KMS-11 (cell line): ENCODE data around the gene GPI.

Experiments
- H2AFZ ChIP-seq: fragments of 200-600 bp; sonication (generic); 2 replicates; pipeline ENCODE4 v1.6.1; 2016; ENCODE audit warnings: antibody characterized with exemption, mixed run types, low read depth
- H3K27ac ChIP-seq: fragments of 200-600 bp; sonication (generic); 2 replicates; pipeline ENCODE4 v1.6.1; 2016; ENCODE audit warnings: mild to moderate bottlenecking, mixed run types
- H3K27me3 ChIP-seq: fragments of 200-600 bp; sonication (generic); 2 replicates; pipeline ENCODE4 v1.6.1; 2017; ENCODE audit warnings: mild to moderate bottlenecking, low read depth, mixed run types, moderate library complexity; ENCODE audit not compliant: insufficient read depth
- H3K36me3 ChIP-seq: fragments of 200-600 bp; sonication (generic); 2 replicates; pipeline ENCODE4 v1.6.1; 2017; ENCODE audit warnings: mild to moderate bottlenecking, mixed run types; ENCODE audit not compliant: insufficient read depth
- H3K4me1 ChIP-seq: fragments of 200-600 bp; sonication (generic); 2 replicates; pipeline ENCODE4 v1.6.1; 2016; ENCODE audit warnings: mild to moderate bottlenecking, low read depth, mixed run types; ENCODE audit not compliant: poor library complexity, severe bottlenecking
- H3K4me2 ChIP-seq: fragments of 200-600 bp; sonication (generic); 2 replicates; pipeline ENCODE4 v1.7.0; 2016; ENCODE audit warnings: mild to moderate bottlenecking, mixed run types
- H3K4me3 ChIP-seq: fragments of 200-600 bp; sonication (generic); IDR thresholded peaks from 2 replicates; pipeline ENCODE4 v1.6.1; 2017; ENCODE audit warnings: low read depth, low read length, mixed read lengths; ENCODE audit not compliant: insufficient read depth
- H3K79me2 ChIP-seq: fragments of 200-600 bp; sonication (generic); 2 replicates; pipeline ENCODE4 v1.6.1; 2016; ENCODE audit warnings: low read depth, mixed run types; ENCODE audit not compliant: insufficient read depth
- H3K9ac ChIP-seq: fragments of 200-600 bp; sonication (generic); 2 replicates; pipeline ENCODE4 v1.6.1; 2016; ENCODE audit warnings: mild to moderate bottlenecking, mixed run types
- H4K20me1 ChIP-seq: fragments of 200-600 bp; sonication (generic); 2 replicates; pipeline ENCODE4 v1.6.1; 2016; ENCODE audit warnings: mild to moderate bottlenecking, mixed run types; ENCODE audit not compliant: insufficient read depth
- TF ChIP-seq, protein P1 (sequence below): fragments of 200-600 bp; sonication (generic); conservative IDR thresholded peaks from 2 replicates; pipeline ENCODE4 v1.6.1; 2017; ENCODE audit warnings: low read depth, mild to moderate bottlenecking, antibody characterized with exemption, low read length, moderate library complexity, mixed read lengths

GPI gene

GRCh38 chr19:34448191-34448590 lies 83.2 kb downstream of the GPI start:
- H3K4me3 ChIP-seq = no peak overlapping the region
- H3K27me3 ChIP-seq = no peaks in the 10 kb centered on the region
- no peaks in the 10 kb centered on the region; the same call in 1 of the 2 replicates for H3K79me2 ChIP-seq
- H3K36me3 ChIP-seq = peaks cover 19% of the 10 kb centered on the region; the same call in 1 of the 2 replicates
- H3K4me2 ChIP-seq = no peak overlapping the region
- no peak overlapping the region for H3K9ac ChIP-seq
- TF ChIP-seq, protein P1, sequence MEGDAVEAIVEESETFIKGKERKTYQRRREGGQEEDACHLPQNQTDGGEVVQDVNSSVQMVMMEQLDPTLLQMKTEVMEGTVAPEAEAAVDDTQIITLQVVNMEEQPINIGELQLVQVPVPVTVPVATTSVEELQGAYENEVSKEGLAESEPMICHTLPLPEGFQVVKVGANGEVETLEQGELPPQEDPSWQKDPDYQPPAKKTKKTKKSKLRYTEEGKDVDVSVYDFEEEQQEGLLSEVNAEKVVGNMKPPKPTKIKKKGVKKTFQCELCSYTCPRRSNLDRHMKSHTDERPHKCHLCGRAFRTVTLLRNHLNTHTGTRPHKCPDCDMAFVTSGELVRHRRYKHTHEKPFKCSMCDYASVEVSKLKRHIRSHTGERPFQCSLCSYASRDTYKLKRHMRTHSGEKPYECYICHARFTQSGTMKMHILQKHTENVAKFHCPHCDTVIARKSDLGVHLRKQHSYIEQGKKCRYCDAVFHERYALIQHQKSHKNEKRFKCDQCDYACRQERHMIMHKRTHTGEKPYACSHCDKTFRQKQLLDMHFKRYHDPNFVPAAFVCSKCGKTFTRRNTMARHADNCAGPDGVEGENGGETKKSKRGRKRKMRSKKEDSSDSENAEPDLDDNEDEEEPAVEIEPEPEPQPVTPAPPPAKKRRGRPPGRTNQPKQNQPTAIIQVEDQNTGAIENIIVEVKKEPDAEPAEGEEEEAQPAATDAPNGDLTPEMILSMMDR = no peak
- no peak overlapping the region for H2AFZ ChIP-seq
- H3K4me1 ChIP-seq = no peaks in the 10 kb centered on the region
- no peak overlapping the region for H3K27ac ChIP-seq
- no peaks in the 10 kb centered on the region; the same call in 1 of the 2 replicates for H4K20me1 ChIP-seq
